GM13976 (cell line): ENCODE data around the gene LONRF3.

ENCODE experiments used
- DNase-seq: peaks from one replicate; pipeline ENCODE4 v3.0.0; 2012; ENCODE audit warnings: low spot score
- in situ Hi-C: fragments of 300-500 bp; cut with MboI; formaldehyde crosslinking; loops from one replicate; pipeline ENCODE4 v1.12.0; 2022; ENCODE audit warnings: low sequenced_read_pairs, mixed read lengths, inconsistent platforms; ENCODE audit not compliant: unreplicated experiment
- TF ChIP-seq, protein P1 (sequence below): IDR thresholded peaks from 2 replicates; pipeline ENCODE4 v1.5.1; 2012; ENCODE audit warnings: borderline replicate concordance, mild to moderate bottlenecking; ENCODE audit not compliant: insufficient read depth; ENCODE audit errors: extremely low read depth, missing control alignments, control extremely low read depth

The LONRF3 gene

GRCh38 chrX:119055687-119056086 is 81.3 kb downstream of the LONRF3 start:
- in situ Hi-C loops, result no loop called here
- TF ChIP-seq, protein P1, sequence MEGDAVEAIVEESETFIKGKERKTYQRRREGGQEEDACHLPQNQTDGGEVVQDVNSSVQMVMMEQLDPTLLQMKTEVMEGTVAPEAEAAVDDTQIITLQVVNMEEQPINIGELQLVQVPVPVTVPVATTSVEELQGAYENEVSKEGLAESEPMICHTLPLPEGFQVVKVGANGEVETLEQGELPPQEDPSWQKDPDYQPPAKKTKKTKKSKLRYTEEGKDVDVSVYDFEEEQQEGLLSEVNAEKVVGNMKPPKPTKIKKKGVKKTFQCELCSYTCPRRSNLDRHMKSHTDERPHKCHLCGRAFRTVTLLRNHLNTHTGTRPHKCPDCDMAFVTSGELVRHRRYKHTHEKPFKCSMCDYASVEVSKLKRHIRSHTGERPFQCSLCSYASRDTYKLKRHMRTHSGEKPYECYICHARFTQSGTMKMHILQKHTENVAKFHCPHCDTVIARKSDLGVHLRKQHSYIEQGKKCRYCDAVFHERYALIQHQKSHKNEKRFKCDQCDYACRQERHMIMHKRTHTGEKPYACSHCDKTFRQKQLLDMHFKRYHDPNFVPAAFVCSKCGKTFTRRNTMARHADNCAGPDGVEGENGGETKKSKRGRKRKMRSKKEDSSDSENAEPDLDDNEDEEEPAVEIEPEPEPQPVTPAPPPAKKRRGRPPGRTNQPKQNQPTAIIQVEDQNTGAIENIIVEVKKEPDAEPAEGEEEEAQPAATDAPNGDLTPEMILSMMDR, result no peak
- DNase-seq, result no peak

DNA sequence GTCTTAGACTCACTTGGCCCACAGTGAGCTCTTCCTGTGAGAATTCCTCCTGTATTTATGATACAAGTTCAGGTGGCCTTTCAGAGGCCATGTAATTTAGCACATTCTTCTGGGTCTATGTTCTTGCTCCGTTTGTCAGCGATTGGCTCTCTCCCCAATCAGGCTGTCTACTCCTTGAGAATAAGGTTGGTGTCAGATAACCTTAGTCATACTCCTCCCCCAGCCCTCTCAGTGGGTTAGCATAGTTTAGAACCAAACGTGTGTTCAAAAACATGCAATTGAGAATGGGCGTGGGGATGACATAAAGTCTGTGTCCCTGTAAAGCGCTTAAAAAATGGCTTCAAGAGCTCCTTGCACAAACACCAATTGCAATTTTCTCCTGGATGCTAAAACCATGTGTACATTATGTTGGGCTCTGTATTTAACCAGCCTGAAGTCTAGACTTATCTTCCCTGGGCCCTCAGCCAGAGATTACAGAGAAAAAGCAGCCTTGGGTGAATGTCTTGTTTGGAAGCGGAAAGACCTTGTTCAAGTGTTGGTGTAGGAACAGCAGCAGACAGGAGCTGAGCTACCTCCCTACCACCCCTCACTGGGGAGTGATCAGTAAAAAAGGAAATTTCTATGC is 88.4 kb downstream of the LONRF3 start:
- DNase-seq, result no peak
- in situ Hi-C loops, result no loop called here
- TF ChIP-seq, protein P1, result no peak

- no peak for DNase-seq
- in situ Hi-C loops, result no loop called here
- TF ChIP-seq, protein P1, result no peak
Measured at GRCh38 chrX:119063428-119063827, 89.0 kb downstream of the LONRF3 start.

GRCh38 chrX:119067023-119067739 is 92.8 kb downstream of the LONRF3 start:
- DNase-seq, result peak; percentile 25
- TF ChIP-seq, protein P1, result no peak
- in situ Hi-C loops, result no loop called here
